IPS-18a (cell line): ENCODE measurements around the gene PPP2R5C.

Experiments used
- H3K27ac ChIP-seq: one replicate; pipeline ENCODE4 v1.5.1; 2013; ENCODE audit warnings: low read length
- H3K27me3 ChIP-seq: one replicate; pipeline ENCODE4 v1.6.1; 2013; ENCODE audit warnings: mild to moderate bottlenecking, low read length; ENCODE audit not compliant: control insufficient read depth, insufficient read depth
- H3K36me3 ChIP-seq: one replicate; pipeline ENCODE4 v1.6.1; 2013; ENCODE audit warnings: low read depth, low read length; ENCODE audit not compliant: control insufficient read depth
- H3K4me1 ChIP-seq: one replicate; pipeline ENCODE4 v1.6.1; 2013; ENCODE audit warnings: low read depth, low read length; ENCODE audit not compliant: control insufficient read depth
- H3K4me3 ChIP-seq: one replicate; pipeline ENCODE4 v1.5.1; 2013; ENCODE audit warnings: low read length
- H3K9ac ChIP-seq: one replicate; pipeline ENCODE4 v1.6.1; 2013; ENCODE audit warnings: mild to moderate bottlenecking, low read length, moderate library complexity
- H3K9me3 ChIP-seq: one replicate; pipeline ENCODE4 v1.6.1; 2013; ENCODE audit warnings: low read depth, low read length; ENCODE audit not compliant: control insufficient read depth

The PPP2R5C gene

GRCh38 chr14:101947904-101948665 lies 186.6 kb downstream of the PPP2R5C start:
- Histone ChIP-seq H3K9me3 (no peaks in the 10 kb centered on the region), H3K27ac (peak overlapping the region; percentile 95)

GRCh38 chr14:101948666-101949216 lies 187.2 kb downstream of the PPP2R5C start:
- Histone ChIP-seq H3K9me3 (no peaks in the 10 kb centered on the region), H3K4me1 (peaks cover 11% of the 10 kb centered on the region), H3K9ac (peak overlapping the region; percentile 83), H3K36me3 (no peaks in the 10 kb centered on the region), H3K27ac (peak overlapping the region; percentile 81), H3K4me3 (peak overlapping the region; percentile 91), H3K27me3 (peaks cover 30% of the 10 kb centered on the region)

More at GRCh38 chr14:101947904-101948665, 186.6 kb downstream of the PPP2R5C start:
- Histone ChIP-seq H3K36me3 (no peaks in the 10 kb centered on the region), H3K9ac (peak overlapping the region; percentile 93), H3K27me3 (peaks cover 37% of the 10 kb centered on the region), H3K4me1 (peaks cover 11% of the 10 kb centered on the region), H3K4me3 (peak overlapping the region; percentile 91)

GRCh38 chr14:101950100-101950499 lies 188.6 kb downstream of the PPP2R5C start:
- no peak overlapping the region for H3K9ac ChIP-seq
- peaks cover 17% of the 10 kb centered on the region for H3K27me3 ChIP-seq
- peaks cover 5% of the 10 kb centered on the region for H3K4me1 ChIP-seq
- H3K27ac ChIP-seq = no peak overlapping the region
- H3K9me3 ChIP-seq = no peaks in the 10 kb centered on the region
- H3K36me3 ChIP-seq = no peaks in the 10 kb centered on the region
- no peak overlapping the region for H3K4me3 ChIP-seq

GRCh38 chr14:101950516-101951215 lies 189.2 kb downstream of the PPP2R5C start:
- H3K9ac ChIP-seq = no peak overlapping the region
- no peaks in the 10 kb centered on the region for H3K36me3 ChIP-seq
- peaks cover 13% of the 10 kb centered on the region for H3K27me3 ChIP-seq
- H3K4me3 ChIP-seq = no peak overlapping the region
- no peaks in the 10 kb centered on the region for H3K9me3 ChIP-seq
- peaks cover 5% of the 10 kb centered on the region for H3K4me1 ChIP-seq
- no peak overlapping the region for H3K27ac ChIP-seq

GRCh38 chr14:101953151-101953550 lies 191.6 kb downstream of the PPP2R5C start:
- no peak overlapping the region for H3K9ac ChIP-seq
- no peaks in the 10 kb centered on the region for H3K36me3 ChIP-seq
- H3K4me3 ChIP-seq = no peak overlapping the region
- H3K9me3 ChIP-seq = no peaks in the 10 kb centered on the region
- peaks cover 5% of the 10 kb centered on the region for H3K4me1 ChIP-seq
- no peaks in the 10 kb centered on the region for H3K27me3 ChIP-seq
- no peak overlapping the region for H3K27ac ChIP-seq

- Histone ChIP-seq H3K27ac (no peak overlapping the region), H3K9ac (no peak overlapping the region), H3K4me1 (no peaks in the 10 kb centered on the region), H3K27me3 (no peaks in the 10 kb centered on the region), H3K9me3 (no peaks in the 10 kb centered on the region), H3K36me3 (no peaks in the 10 kb centered on the region), H3K4me3 (no peak overlapping the region)
These were observed 193.0 kb downstream of the PPP2R5C start for GRCh38 chr14:101954501-101954900.

GRCh38 chr14:101955695-101956161 lies 194.2 kb downstream of the PPP2R5C start:
- no peak overlapping the region for H3K27ac ChIP-seq

GRCh38 chr14:101956179-101956885 lies 194.8 kb downstream of the PPP2R5C start:
- Histone ChIP-seq H3K27me3 (peaks cover 7% of the 10 kb centered on the region), H3K4me1 (no peaks in the 10 kb centered on the region), H3K36me3 (no peaks in the 10 kb centered on the region), H3K9me3 (no peaks in the 10 kb centered on the region), H3K9ac (no peak overlapping the region), H3K27ac (no peak overlapping the region), H3K4me3 (no peak overlapping the region)

More at GRCh38 chr14:101955695-101956161, 194.2 kb downstream of the PPP2R5C start:
- Histone ChIP-seq H3K4me1 (no peaks in the 10 kb centered on the region), H3K9me3 (no peaks in the 10 kb centered on the region), H3K9ac (no peak overlapping the region), H3K4me3 (no peak overlapping the region), H3K36me3 (no peaks in the 10 kb centered on the region), H3K27me3 (peaks cover 3% of the 10 kb centered on the region)

GRCh38 chr14:101957406-101958234 lies 196.1 kb downstream of the PPP2R5C start:
- Histone ChIP-seq H3K27me3 (peaks cover 20% of the 10 kb centered on the region), H3K9ac (no peak overlapping the region), H3K36me3 (no peaks in the 10 kb centered on the region)

GRCh38 chr14:101958418-101959180 lies 197.1 kb downstream of the PPP2R5C start:
- Histone ChIP-seq H3K27me3 (peaks cover 28% of the 10 kb centered on the region), H3K27ac (no peak overlapping the region), H3K36me3 (no peaks in the 10 kb centered on the region), H3K4me1 (no peaks in the 10 kb centered on the region), H3K4me3 (no peak overlapping the region), H3K9ac (no peak overlapping the region), H3K9me3 (no peaks in the 10 kb centered on the region)

More at GRCh38 chr14:101957406-101958234, 196.1 kb downstream of the PPP2R5C start:
- Histone ChIP-seq H3K4me3 (no peak overlapping the region), H3K9me3 (no peaks in the 10 kb centered on the region), H3K27ac (no peak overlapping the region), H3K4me1 (no peaks in the 10 kb centered on the region)
